ENCODE data around the gene ENHO. TPM values are rescaled to one million over a fixed set of nuclear protein-coding genes. Genes with fewer than 3 reads are reported as not detected.

Gene ENHO
- total and polyA plus RNA-seq, 5 experiments from 2014 or later, result 0.19 to 0.36 (median 0.23) TPM; not detected in 1

DNA sequence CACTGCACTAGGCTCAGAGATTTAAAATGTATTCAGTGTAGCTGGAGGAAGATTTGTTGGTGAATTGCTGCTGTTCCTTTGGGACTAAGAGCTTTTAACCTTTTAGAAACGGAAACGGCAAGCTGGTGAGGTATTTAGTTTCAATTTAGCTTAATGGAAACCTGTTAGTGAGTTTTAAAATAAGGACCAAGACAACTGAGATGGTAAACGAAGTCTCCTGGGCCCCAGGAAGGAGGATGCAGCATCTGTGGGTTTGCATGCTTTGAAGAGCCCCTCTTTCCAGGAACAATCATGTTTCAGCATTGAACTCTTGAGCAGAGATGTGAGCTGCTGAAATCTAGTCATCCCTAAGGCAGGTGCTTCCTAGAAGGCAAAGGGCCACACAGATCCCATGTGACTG lies 47.7 kb downstream of the ENHO start:
- DNase-seq (no peak), ATAC-seq (no peak)
- POLR2A ChIA-PET, result interaction anchor here (0.6 kb wide), 1 partner anchor 686 kb away, joined by 3 read pairs; no protein-coding TSS in a partner anchor
- Mint-ChIP-seq H3K27me3 (peaks cover 1 to 20% (median 6%) of the 10 kb centered on the region in 5 donors), H3K4me3 (no peak overlapping the region), H3K36me3 (no peaks in the 10 kb centered on the region), H3K4me1 (no peaks in the 10 kb centered on the region), H3K9me3 (no peaks in the 10 kb centered on the region), H3K27ac (no peak overlapping the region)

Other genes starting within 250 kb of the ENHO start
- under 1 TPM; 0.19 to 0.44 TPM for gene KIF24, start 193.7 kb downstream of the ENHO start, total RNA-seq
- not detected for gene KIF24, start 193.7 kb downstream of the ENHO start, polyA plus RNA-seq
- gene NUDT2, start 193.4 kb downstream of the ENHO start, total RNA-seq, result 10 to 100 TPM; 18.9 to 19.3 TPM
- 10 to 100 TPM; 28.0 to 71.2 (median 35.1) TPM for gene NUDT2, start 193.4 kb downstream of the ENHO start, polyA plus RNA-seq
- 1 to 10 TPM; 1.2 to 1.5 TPM for gene MYORG, start 146.1 kb downstream of the ENHO start, total RNA-seq
- gene MYORG, start 146.1 kb downstream of the ENHO start, polyA plus RNA-seq, result under 1 TPM; 0.17 to 0.39 (median 0.37) TPM
- 10 to 100 TPM; 18.4 to 18.5 TPM for gene FAM219A, start 64.4 kb downstream of the ENHO start, total RNA-seq
- 1 to 10 TPM in 1 of 3 donors, under 1 TPM in 2; 0.59 to 1.1 (median 0.67) TPM for gene FAM219A, start 64.4 kb downstream of the ENHO start, polyA plus RNA-seq
- not detected for gene DNAI1, start 64.2 kb downstream of the ENHO start, total RNA-seq
- gene DNAI1, start 64.2 kb downstream of the ENHO start, polyA plus RNA-seq, result not detected
- gene CNTFR, start 66.7 kb upstream of the ENHO start, total RNA-seq, result not detected
- gene CNTFR, start 66.7 kb upstream of the ENHO start, polyA plus RNA-seq, result not detected
- gene RPP25L, start 89.1 kb upstream of the ENHO start, total RNA-seq, result 10 to 100 TPM; 20.5 to 22.2 TPM
- 10 to 100 TPM; 28.7 to 51.7 (median 45.1) TPM for gene RPP25L, start 89.1 kb upstream of the ENHO start, polyA plus RNA-seq
- 10 to 100 TPM; 60.0 to 69.6 TPM for gene DCTN3, start 97.5 kb upstream of the ENHO start, total RNA-seq
- gene DCTN3, start 97.5 kb upstream of the ENHO start, polyA plus RNA-seq, result 100 to 1,000 TPM; 117 to 140 (median 124) TPM
- under 1 TPM in 1 of 2 experiments, not detected in 1; 0.27 TPM for gene ARID3C, start 106.1 kb upstream of the ENHO start, total RNA-seq
- not detected for gene ARID3C, start 106.1 kb upstream of the ENHO start, polyA plus RNA-seq
- gene SIGMAR1, start 114.8 kb upstream of the ENHO start, total RNA-seq, result 10 to 100 TPM; 37.7 to 39.8 TPM
- gene SIGMAR1, start 114.8 kb upstream of the ENHO start, polyA plus RNA-seq, result 10 to 100 TPM; 67.9 to 78.4 (median 71.8) TPM
- gene GALT, start 123.7 kb upstream of the ENHO start, total RNA-seq, result 100 to 1,000 TPM; 170 to 181 TPM
- 10 to 100 TPM; 38.2 to 46.7 (median 42.0) TPM for gene GALT, start 123.7 kb upstream of the ENHO start, polyA plus RNA-seq
- 100 to 1,000 TPM; 135 to 144 TPM for gene IL11RA, start 129.2 kb upstream of the ENHO start, total RNA-seq
- gene IL11RA, start 129.2 kb upstream of the ENHO start, polyA plus RNA-seq, result 1 to 10 TPM; 5.1 to 7.7 (median 6.1) TPM
- not detected for gene CCL27, start 139.7 kb upstream of the ENHO start, total RNA-seq
- gene CCL27, start 139.7 kb upstream of the ENHO start, polyA plus RNA-seq, result not detected
- gene CCL19, start 168.3 kb upstream of the ENHO start, total RNA-seq, result not detected
- not detected for gene CCL19, start 168.3 kb upstream of the ENHO start, polyA plus RNA-seq
- not detected for gene CCL21, start 187.1 kb upstream of the ENHO start, total RNA-seq
- not detected for gene CCL21, start 187.1 kb upstream of the ENHO start, polyA plus RNA-seq

All from naive thymus-derived CD8-positive, alpha-beta T cell (primary cell).